OCI-LY1 (cell line): ENCODE data around the gene LONRF2.

Source experiments
- H2AFZ ChIP-seq: fragments of 200-600 bp; sonication (generic), shearing (Covaris generic); 2 replicates; pipeline ENCODE4 v1.6.0; 2014; ENCODE audit warnings: antibody characterized with exemption, mild to moderate bottlenecking, low read length
- H3F3A ChIP-seq: fragments of 200-600 bp; sonication (generic), shearing (Covaris generic); 2 replicates; pipeline ENCODE4 v1.6.0; 2014; ENCODE audit warnings: mild to moderate bottlenecking, antibody characterized with exemption, low read length, moderate library complexity; ENCODE audit not compliant: insufficient read depth
- H3K27ac ChIP-seq: fragments of 200-600 bp; sonication (generic); 2 replicates; pipeline ENCODE4 v1.5.1; 2014; ENCODE audit warnings: low read length, mixed run types, mild to moderate bottlenecking, low read depth; ENCODE audit not compliant: poor library complexity, severe bottlenecking
- H3K27me3 ChIP-seq: fragments of 200-600 bp; sonication (generic); 2 replicates; pipeline ENCODE4 v1.6.0; 2014; ENCODE audit warnings: antibody characterized with exemption, mild to moderate bottlenecking, low read length, moderate library complexity; ENCODE audit not compliant: insufficient read depth
- H3K36me3 ChIP-seq: fragments of 200-600 bp; sonication (generic); 2 replicates; pipeline ENCODE4 v1.6.1; 2014; ENCODE audit warnings: mild to moderate bottlenecking, antibody characterized with exemption, low read length, moderate library complexity, mixed read lengths; ENCODE audit not compliant: insufficient read depth
- H3K4me1 ChIP-seq: fragments of 200-600 bp; sonication (generic); 2 replicates; pipeline ENCODE4 v1.5.1; 2014; ENCODE audit warnings: mild to moderate bottlenecking, low read length, moderate library complexity; ENCODE audit not compliant: insufficient read depth, severe bottlenecking
- H3K4me2 ChIP-seq: fragments of 200-600 bp; sonication (generic), shearing (Covaris generic); 2 replicates; pipeline ENCODE4 v1.6.1; 2014; ENCODE audit warnings: low read length
- H3K4me3 ChIP-seq: fragments of 200-600 bp; sonication (generic); 2 replicates; pipeline ENCODE4 v1.5.1; 2014; ENCODE audit warnings: low read length, low read depth, mild to moderate bottlenecking, mixed read lengths; ENCODE audit not compliant: poor library complexity, severe bottlenecking
- H3K79me2 ChIP-seq: fragments of 200-600 bp; shearing (Covaris generic); 2 replicates; pipeline ENCODE4 v1.6.1; 2016; ENCODE audit warnings: mixed run types, low read length, mixed read lengths; ENCODE audit not compliant: insufficient read depth
- H3K9ac ChIP-seq: fragments of 200-600 bp; sonication (generic), shearing (Covaris generic); 2 replicates; pipeline ENCODE4 v1.6.1; 2014; ENCODE audit warnings: mild to moderate bottlenecking, low read length, mixed read lengths
- H3K9me2 ChIP-seq: fragments of 200-600 bp; sonication (generic), shearing (Covaris generic); 2 replicates; pipeline ENCODE4 v1.6.1; 2014; ENCODE audit warnings: low read depth, mild to moderate bottlenecking, low read length, mixed read lengths
- H3K9me3 ChIP-seq: fragments of 200-600 bp; shearing (Covaris generic); 2 replicates; pipeline ENCODE4 v1.6.1; 2014; ENCODE audit warnings: low read length, mixed read lengths
- H4K20me1 ChIP-seq: fragments of 200-600 bp; sonication (generic), shearing (Covaris generic); 2 replicates; pipeline ENCODE4 v1.6.0; 2016; ENCODE audit warnings: mild to moderate bottlenecking, low read length; ENCODE audit not compliant: insufficient read depth
- EZH2 ChIP-seq: fragments of 200-600 bp; sonication (generic), shearing (Covaris generic); IDR thresholded peaks from 2 replicates; pipeline ENCODE4 v1.8.0; 2017; ENCODE audit warnings: borderline replicate concordance, mixed run types, mild to moderate bottlenecking, antibody characterized with exemption, low read length, moderate library complexity, mixed read lengths
- TF ChIP-seq, protein P1 (sequence below): fragments of 200-600 bp; sonication (generic), shearing (Covaris generic); IDR thresholded peaks from 2 replicates; pipeline ENCODE4 v1.5.1; 2017; ENCODE audit warnings: mild to moderate bottlenecking, antibody characterized with exemption, low read length, moderate library complexity, mixed read lengths

The LONRF2 gene

GRCh38 chr2:100272841-100273329, 49.4 kb downstream of the LONRF2 start:
- no peak overlapping the region for H3K4me2 ChIP-seq
- no peaks in the 10 kb centered on the region; the same call in 1 of the 2 replicates for H3K9me3 ChIP-seq
- no peaks in the 10 kb centered on the region for H3F3A ChIP-seq
- H3K9ac ChIP-seq = no peak overlapping the region
- no peak overlapping the region for H3K27ac ChIP-seq
- no peaks in the 10 kb centered on the region for H3K9me2 ChIP-seq
- peaks cover 6% of the 10 kb centered on the region; the same call in 1 of the 2 replicates for H3K27me3 ChIP-seq
- H4K20me1 ChIP-seq = no peaks in the 10 kb centered on the region
- no peak for TF ChIP-seq EZH2
- TF ChIP-seq, protein P1, sequence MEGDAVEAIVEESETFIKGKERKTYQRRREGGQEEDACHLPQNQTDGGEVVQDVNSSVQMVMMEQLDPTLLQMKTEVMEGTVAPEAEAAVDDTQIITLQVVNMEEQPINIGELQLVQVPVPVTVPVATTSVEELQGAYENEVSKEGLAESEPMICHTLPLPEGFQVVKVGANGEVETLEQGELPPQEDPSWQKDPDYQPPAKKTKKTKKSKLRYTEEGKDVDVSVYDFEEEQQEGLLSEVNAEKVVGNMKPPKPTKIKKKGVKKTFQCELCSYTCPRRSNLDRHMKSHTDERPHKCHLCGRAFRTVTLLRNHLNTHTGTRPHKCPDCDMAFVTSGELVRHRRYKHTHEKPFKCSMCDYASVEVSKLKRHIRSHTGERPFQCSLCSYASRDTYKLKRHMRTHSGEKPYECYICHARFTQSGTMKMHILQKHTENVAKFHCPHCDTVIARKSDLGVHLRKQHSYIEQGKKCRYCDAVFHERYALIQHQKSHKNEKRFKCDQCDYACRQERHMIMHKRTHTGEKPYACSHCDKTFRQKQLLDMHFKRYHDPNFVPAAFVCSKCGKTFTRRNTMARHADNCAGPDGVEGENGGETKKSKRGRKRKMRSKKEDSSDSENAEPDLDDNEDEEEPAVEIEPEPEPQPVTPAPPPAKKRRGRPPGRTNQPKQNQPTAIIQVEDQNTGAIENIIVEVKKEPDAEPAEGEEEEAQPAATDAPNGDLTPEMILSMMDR = no peak
- H3K79me2 ChIP-seq = no peaks in the 10 kb centered on the region
- no peak overlapping the region for H2AFZ ChIP-seq
- no peak overlapping the region for H3K4me3 ChIP-seq
- H3K4me1 ChIP-seq = no peaks in the 10 kb centered on the region
- peaks cover 5% of the 10 kb centered on the region; the same call in 1 of the 2 replicates for H3K36me3 ChIP-seq

- H3K4me2 ChIP-seq = no peak overlapping the region
- no peak overlapping the region for H3K4me3 ChIP-seq
- no peak overlapping the region for H2AFZ ChIP-seq
- peaks cover 6% of the 10 kb centered on the region; the same call in 1 of the 2 replicates for H3K27me3 ChIP-seq
- H3K79me2 ChIP-seq = no peaks in the 10 kb centered on the region
- no peaks in the 10 kb centered on the region for H3F3A ChIP-seq
- no peak overlapping the region for H3K27ac ChIP-seq
- H3K9me2 ChIP-seq = no peaks in the 10 kb centered on the region
- no peaks in the 10 kb centered on the region for H3K4me1 ChIP-seq
- no peaks in the 10 kb centered on the region; the same call in 1 of the 2 replicates for H3K9me3 ChIP-seq
- H4K20me1 ChIP-seq = no peaks in the 10 kb centered on the region
- TF ChIP-seq EZH2 = no peak
- TF ChIP-seq, protein P1 = no peak
- no peak overlapping the region for H3K9ac ChIP-seq
- peaks cover 5% of the 10 kb centered on the region; the same call in 1 of the 2 replicates for H3K36me3 ChIP-seq
Measured at GRCh38 chr2:100271210-100271609, 51.1 kb downstream of the LONRF2 start.

- Histone ChIP-seq H3F3A (no peaks in the 10 kb centered on the region), H3K36me3 (peaks cover 5% of the 10 kb centered on the region; the same call in 1 of the 2 replicates), H3K4me1 (no peaks in the 10 kb centered on the region), H3K79me2 (no peaks in the 10 kb centered on the region), H2AFZ (no peak overlapping the region), H3K9me3 (no peaks in the 10 kb centered on the region; the same call in 1 of the 2 replicates), H3K27me3 (peaks cover 6% of the 10 kb centered on the region; the same call in 1 of the 2 replicates), H3K27ac (no peak overlapping the region), H3K4me2 (no peak overlapping the region), H3K9me2 (no peaks in the 10 kb centered on the region), H3K4me3 (no peak overlapping the region), H4K20me1 (no peaks in the 10 kb centered on the region), H3K9ac (no peak overlapping the region)
- no peak for TF ChIP-seq EZH2
- TF ChIP-seq, protein P1 = no peak
Measured at GRCh38 chr2:100270381-100271146, 51.7 kb downstream of the LONRF2 start.
